PC-3 (cell line): Measurements from ENCODE around the gene TMEM81. TPM values are rescaled to one million over a fixed set of nuclear protein-coding genes. Genes with fewer than 3 reads are reported as not detected.

Experiments
- ATAC-seq: fragments of 200-7000 bp; cut with Tn5 transposase; 2 replicates; pipeline ENCODE4 v1.9.1; 2020; ENCODE audit warnings: mild to moderate bottlenecking, moderate library complexity
- BruUV-seq: library from RNA; stranded (reverse); fragments of 400-500 nt; replicated peaks from 2 replicates; lab custom pipeline; 2021; lab: Mats Ljungman, UMichigan
- CTCF ChIA-PET: fragments of 300-600 bp; sonication (Branson Sonifier 250); formaldehyde crosslinking; loops from one replicate; lab custom pipeline; 2022; ENCODE audit warnings: antibody characterized with exemption; lab: Charles Lee
- POLR2A ChIA-PET: fragments of 300-600 bp; sonication (Branson Sonifier 250); formaldehyde crosslinking; loops from one replicate; lab custom pipeline; 2022; ENCODE audit warnings: antibody characterized with exemption; ENCODE audit not compliant: unreplicated experiment; lab: Charles Lee
- DNase-seq: peaks from one replicate; pipeline ENCODE4 v3.0.0-alpha.2; 2015
- H2AFZ ChIP-seq: fragments of 300-600 bp; sonication (generic); 2 replicates; pipeline ENCODE4 v1.6.0; 2016; ENCODE audit warnings: antibody characterized with exemption, low read length
- H3F3A ChIP-seq: fragments of 300-600 bp; sonication (generic); one replicate; pipeline ENCODE4 v1.6.0; 2017; ENCODE audit warnings: antibody characterized with exemption, low read length, control low read depth, mild to moderate bottlenecking; ENCODE audit not compliant: unreplicated experiment
- H3K27ac ChIP-seq: fragments of 300-600 bp; sonication (generic); 2 replicates; pipeline ENCODE4 v1.5.1; 2016; ENCODE audit warnings: mild to moderate bottlenecking, low read length
- H3K27me3 ChIP-seq: fragments of 300-600 bp; sonication (generic); 2 replicates; pipeline ENCODE4 v1.6.1; 2016; ENCODE audit warnings: low read length, mixed read lengths
- H3K36me3 ChIP-seq: fragments of 300-600 bp; sonication (generic); 2 replicates; pipeline ENCODE4 v1.6.1; 2016; ENCODE audit warnings: low read depth, mixed run types, low read length, mixed read lengths
- H3K4me1 ChIP-seq: fragments of 300-600 bp; sonication (generic); 2 replicates; pipeline ENCODE4 v1.5.1; 2016; ENCODE audit warnings: low read length; ENCODE audit not compliant: insufficient read depth
- H3K4me2 ChIP-seq: fragments of 300-600 bp; sonication (generic); 2 replicates; pipeline ENCODE4 v1.6.0; 2016; ENCODE audit warnings: low read length
- H3K4me3 ChIP-seq: fragments of 300-600 bp; sonication (generic); 2 replicates; pipeline ENCODE4 v1.5.1; 2016; ENCODE audit warnings: mild to moderate bottlenecking, low read length, mixed read lengths
- H3K79me2 ChIP-seq: fragments of 300-600 bp; sonication (generic); 2 replicates; pipeline ENCODE4 v1.6.1; 2017; ENCODE audit warnings: low read length, mixed read lengths
- H3K9ac ChIP-seq: fragments of 300-600 bp; sonication (generic); 2 replicates; pipeline ENCODE4 v1.6.0; 2016; ENCODE audit warnings: mild to moderate bottlenecking, low read length
- H3K9me2 ChIP-seq: fragments of 300-600 bp; sonication (generic); replicated peaks from 2 replicates; pipeline ENCODE4 v1.6.1; 2016; ENCODE audit warnings: mixed run types, low read length, mixed read lengths
- H3K9me3 ChIP-seq: fragments of 300-600 bp; sonication (generic); 2 replicates; pipeline ENCODE4 v1.6.1; 2016; ENCODE audit warnings: low read length, mixed read lengths
- H4K20me1 ChIP-seq: fragments of 300-600 bp; sonication (generic); 2 replicates; pipeline ENCODE4 v1.6.1; 2016; ENCODE audit warnings: low read length, mixed read lengths
- EZH2 ChIP-seq: fragments of 300-600 bp; sonication (generic); IDR thresholded peaks from one replicate; pipeline ENCODE4 v1.6.1; 2017; ENCODE audit warnings: antibody characterized with exemption, mild to moderate bottlenecking, low read length; ENCODE audit not compliant: unreplicated experiment
- EZH2phosphoT487 ChIP-seq: fragments of 300-600 bp; sonication (generic); IDR thresholded peaks from 2 replicates; pipeline ENCODE4 v1.6.1; 2018; ENCODE audit warnings: mild to moderate bottlenecking, antibody characterized with exemption, low read length, borderline replicate concordance
- intact Hi-C: fragments of 100-400 bp; cut with micrococcal nuclease; formaldehyde crosslinking; loops from 2 replicates; pipeline ENCODE4 v1.9.0; 2023
- total RNA-seq: library from RNA; depleted of rRNA; stranded (reverse); fragments of >200 nt; gene quantifications from 2 replicates; pipeline ENCODE4 v1.2.3, GENCODE V29; 2014
- TF ChIP-seq, protein P1 (sequence below): fragments of 300-600 bp; sonication (generic); conservative IDR thresholded peaks from 2 replicates; pipeline ENCODE4 v1.5.1; 2017; ENCODE audit warnings: antibody characterized with exemption, low read depth, mild to moderate bottlenecking, low read length

The TMEM81 gene
- total RNA-seq, 1 experiment from 2014 or later, result 6.3 TPM

DNA sequence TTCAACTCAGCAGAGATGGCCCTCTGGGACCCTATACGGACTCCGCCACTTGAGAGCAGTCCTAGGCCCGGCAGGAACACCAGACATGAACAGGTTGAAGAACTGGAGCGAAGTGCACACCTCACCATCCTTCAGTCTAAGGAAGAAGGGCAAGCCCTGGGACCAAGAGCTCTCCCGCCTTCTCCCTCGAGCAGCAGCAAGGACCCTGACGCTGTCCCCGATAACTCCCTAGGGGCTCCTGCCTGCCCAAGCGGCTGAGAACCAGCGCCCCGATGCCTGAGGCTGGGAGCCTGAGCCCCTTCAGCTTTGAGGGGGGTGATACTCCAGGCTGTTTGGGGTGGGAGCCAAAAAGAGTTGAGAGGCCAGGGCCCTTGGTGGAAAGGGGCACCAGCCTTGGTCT lies 10.2 kb downstream of the TMEM81 start:
- CTCF ChIA-PET, result no interaction called here
- Histone ChIP-seq H3K36me3 (no peaks in the 10 kb centered on the region), H4K20me1 (no peaks in the 10 kb centered on the region), H3K9me3 (no peaks in the 10 kb centered on the region), H3K27me3 (no peaks in the 10 kb centered on the region), H3K4me3 (no peak overlapping the region), H3K79me2 (no peaks in the 10 kb centered on the region), H3K4me1 (peaks cover 10% of the 10 kb centered on the region; the same call in 1 of the 2 replicates), H3F3A (no peaks in the 10 kb centered on the region), H3K4me2 (no peak overlapping the region), H3K9ac (no peak overlapping the region), H3K27ac (no peak overlapping the region), H3K9me2 (no peaks in the 10 kb centered on the region), H2AFZ (no peak overlapping the region)
- no peak for ATAC-seq
- TF ChIP-seq EZH2, result no peak
- no peak for TF ChIP-seq EZH2phosphoT487
- TF ChIP-seq, protein P1, sequence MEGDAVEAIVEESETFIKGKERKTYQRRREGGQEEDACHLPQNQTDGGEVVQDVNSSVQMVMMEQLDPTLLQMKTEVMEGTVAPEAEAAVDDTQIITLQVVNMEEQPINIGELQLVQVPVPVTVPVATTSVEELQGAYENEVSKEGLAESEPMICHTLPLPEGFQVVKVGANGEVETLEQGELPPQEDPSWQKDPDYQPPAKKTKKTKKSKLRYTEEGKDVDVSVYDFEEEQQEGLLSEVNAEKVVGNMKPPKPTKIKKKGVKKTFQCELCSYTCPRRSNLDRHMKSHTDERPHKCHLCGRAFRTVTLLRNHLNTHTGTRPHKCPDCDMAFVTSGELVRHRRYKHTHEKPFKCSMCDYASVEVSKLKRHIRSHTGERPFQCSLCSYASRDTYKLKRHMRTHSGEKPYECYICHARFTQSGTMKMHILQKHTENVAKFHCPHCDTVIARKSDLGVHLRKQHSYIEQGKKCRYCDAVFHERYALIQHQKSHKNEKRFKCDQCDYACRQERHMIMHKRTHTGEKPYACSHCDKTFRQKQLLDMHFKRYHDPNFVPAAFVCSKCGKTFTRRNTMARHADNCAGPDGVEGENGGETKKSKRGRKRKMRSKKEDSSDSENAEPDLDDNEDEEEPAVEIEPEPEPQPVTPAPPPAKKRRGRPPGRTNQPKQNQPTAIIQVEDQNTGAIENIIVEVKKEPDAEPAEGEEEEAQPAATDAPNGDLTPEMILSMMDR, result no peak
- POLR2A ChIA-PET, result no interaction called here
- intact Hi-C loops, result no loop called here
- no TSS peak for BruUV-seq
- DNase-seq, result no peak

DNA sequence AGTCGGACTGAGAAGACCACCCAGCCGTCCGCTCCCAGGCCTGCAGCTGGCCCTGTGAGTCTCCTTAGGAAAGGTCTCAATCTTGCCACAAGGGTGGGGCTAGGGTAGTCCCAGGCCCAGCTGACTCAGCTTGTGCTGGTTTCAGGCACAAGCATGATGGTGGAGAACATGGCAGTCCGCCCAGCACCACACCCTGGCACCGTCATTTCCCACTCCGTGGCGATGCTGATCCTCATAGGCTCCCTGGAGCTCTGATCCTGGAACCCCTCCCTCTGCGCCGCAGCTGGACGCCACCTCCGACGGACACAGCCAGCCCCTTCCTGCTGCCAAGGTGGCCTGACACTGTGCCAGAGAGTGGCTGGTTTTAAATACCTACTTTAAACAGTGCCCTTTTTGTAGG lies 10.7 kb downstream of the TMEM81 start:
- no TSS peak for BruUV-seq
- ATAC-seq (0 out of 2 replicates have a peak, but pooled peaks have one; percentile 16), DNase-seq (peak; percentile 40)
- Histone ChIP-seq H2AFZ (no peak overlapping the region), H3K27ac (no peak overlapping the region), H4K20me1 (no peaks in the 10 kb centered on the region), H3K27me3 (no peaks in the 10 kb centered on the region), H3K4me1 (peaks cover 10% of the 10 kb centered on the region; the same call in 1 of the 2 replicates), H3K79me2 (no peaks in the 10 kb centered on the region), H3K9ac (no peak overlapping the region), H3F3A (no peaks in the 10 kb centered on the region), H3K4me2 (no peak overlapping the region), H3K9me3 (no peaks in the 10 kb centered on the region), H3K36me3 (no peaks in the 10 kb centered on the region), H3K9me2 (no peaks in the 10 kb centered on the region), H3K4me3 (no peak overlapping the region)
- CTCF ChIA-PET, result no interaction called here
- TF ChIP-seq, protein P1, result no peak
- TF ChIP-seq EZH2phosphoT487 (no peak), EZH2 (no peak)
- intact Hi-C loops, result no loop called here
- POLR2A ChIA-PET, result no interaction called here

DNA sequence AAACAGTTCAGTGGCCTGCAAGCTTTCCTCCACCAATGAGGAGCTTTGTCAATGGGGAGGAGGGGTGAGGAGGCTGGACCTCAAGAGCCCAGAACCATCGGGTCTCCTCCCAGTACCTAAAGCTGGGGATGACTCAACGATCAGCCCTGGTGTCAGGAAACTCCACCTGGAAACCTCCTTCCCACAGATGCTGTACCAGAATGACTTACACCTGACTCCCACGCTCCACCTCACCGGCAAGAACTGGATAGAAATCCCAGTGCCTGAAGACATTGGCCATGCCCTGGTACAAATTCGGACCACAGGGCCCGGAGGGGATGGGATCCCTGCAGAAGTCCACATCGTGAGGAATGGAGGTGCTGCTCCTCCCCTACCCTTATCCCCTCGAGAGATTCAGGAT lies 11.4 kb downstream of the TMEM81 start:
- Histone ChIP-seq H3K9me3 (no peaks in the 10 kb centered on the region), H2AFZ (no peak overlapping the region), H4K20me1 (no peaks in the 10 kb centered on the region), H3F3A (no peaks in the 10 kb centered on the region), H3K4me1 (peaks cover 10% of the 10 kb centered on the region; the same call in 1 of the 2 replicates), H3K27ac (0 out of 2 replicates have a peak overlapping the region, but pooled peaks have one; percentile 7), H3K4me3 (no peak overlapping the region), H3K27me3 (no peaks in the 10 kb centered on the region), H3K9me2 (no peaks in the 10 kb centered on the region), H3K4me2 (no peak overlapping the region), H3K36me3 (no peaks in the 10 kb centered on the region), H3K79me2 (no peaks in the 10 kb centered on the region), H3K9ac (no peak overlapping the region)
- no peak for ATAC-seq
- CTCF ChIA-PET, result interaction anchor here (1.5 kb wide), 1 partner anchor 11 kb away, joined by 6 read pairs; no protein-coding TSS in a partner anchor
- intact Hi-C loops, result no loop called here
- BruUV-seq, result no TSS peak
- TF ChIP-seq, protein P1, result no peak
- no peak for TF ChIP-seq EZH2
- TF ChIP-seq EZH2phosphoT487, result no peak
- POLR2A ChIA-PET, result no interaction called here
- DNase-seq, result peak; percentile 60
